ENCODE data around the gene SPEM3. TPM values are rescaled to one million over a fixed set of nuclear protein-coding genes. Genes with fewer than 3 reads are reported as not detected.

Gene SPEM3
- total and polyA plus RNA-seq, 8 donors, result not detected

DNA sequence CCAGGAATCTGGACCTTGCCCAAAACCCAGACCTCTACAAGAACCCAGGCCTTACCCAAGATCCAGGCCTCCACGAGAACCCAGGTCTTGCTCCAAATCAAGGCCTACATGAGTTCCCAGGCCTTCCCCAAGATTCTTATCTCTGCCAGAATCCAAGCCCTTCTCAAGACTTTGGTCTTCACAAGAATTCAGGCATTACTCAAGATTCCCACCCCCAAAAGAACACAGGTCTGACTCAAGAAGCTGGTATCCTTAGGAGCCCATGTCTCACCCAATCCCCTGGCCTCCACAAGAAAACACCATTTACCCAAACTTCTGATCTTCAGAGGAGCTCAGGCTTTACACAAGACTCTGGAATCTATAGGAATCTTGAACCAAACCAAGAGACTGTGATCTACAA, 2.6 kb downstream of the SPEM3 start:
- TF ChIP-seq, protein P1, sequence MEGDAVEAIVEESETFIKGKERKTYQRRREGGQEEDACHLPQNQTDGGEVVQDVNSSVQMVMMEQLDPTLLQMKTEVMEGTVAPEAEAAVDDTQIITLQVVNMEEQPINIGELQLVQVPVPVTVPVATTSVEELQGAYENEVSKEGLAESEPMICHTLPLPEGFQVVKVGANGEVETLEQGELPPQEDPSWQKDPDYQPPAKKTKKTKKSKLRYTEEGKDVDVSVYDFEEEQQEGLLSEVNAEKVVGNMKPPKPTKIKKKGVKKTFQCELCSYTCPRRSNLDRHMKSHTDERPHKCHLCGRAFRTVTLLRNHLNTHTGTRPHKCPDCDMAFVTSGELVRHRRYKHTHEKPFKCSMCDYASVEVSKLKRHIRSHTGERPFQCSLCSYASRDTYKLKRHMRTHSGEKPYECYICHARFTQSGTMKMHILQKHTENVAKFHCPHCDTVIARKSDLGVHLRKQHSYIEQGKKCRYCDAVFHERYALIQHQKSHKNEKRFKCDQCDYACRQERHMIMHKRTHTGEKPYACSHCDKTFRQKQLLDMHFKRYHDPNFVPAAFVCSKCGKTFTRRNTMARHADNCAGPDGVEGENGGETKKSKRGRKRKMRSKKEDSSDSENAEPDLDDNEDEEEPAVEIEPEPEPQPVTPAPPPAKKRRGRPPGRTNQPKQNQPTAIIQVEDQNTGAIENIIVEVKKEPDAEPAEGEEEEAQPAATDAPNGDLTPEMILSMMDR (IDR thresholded peaks at IDR 0.05), result no peak
- Histone ChIP-seq H3K36me3 (no peaks in the 10 kb centered on the region), H3K4me3 (no peak overlapping the region), H3K4me1 (peaks cover 0 to under 1% (median 0%) of the 10 kb centered on the region in 3 donors), H3K9me3 (no peaks in the 10 kb centered on the region), H3K27ac (no peak overlapping the region), H3K27me3 (no peaks in the 10 kb centered on the region)
- no peak for DNase-seq
- FAIRE-seq, result no peak
- WGBS, 2 donors, result 84 to 94% methylated on average over 1 of the region's 1 CpG
- ATAC-seq, result no peak
- intact Hi-C loops (cut with DNase I), result loop anchor here in 2 of 3 donors (10.0 kb wide), 1 partner anchor 76 kb away; the partner anchor contains the start of genes KCTD11 (in 2 of the 2) and TMEM95 (in 2 of the 2)

DNA sequence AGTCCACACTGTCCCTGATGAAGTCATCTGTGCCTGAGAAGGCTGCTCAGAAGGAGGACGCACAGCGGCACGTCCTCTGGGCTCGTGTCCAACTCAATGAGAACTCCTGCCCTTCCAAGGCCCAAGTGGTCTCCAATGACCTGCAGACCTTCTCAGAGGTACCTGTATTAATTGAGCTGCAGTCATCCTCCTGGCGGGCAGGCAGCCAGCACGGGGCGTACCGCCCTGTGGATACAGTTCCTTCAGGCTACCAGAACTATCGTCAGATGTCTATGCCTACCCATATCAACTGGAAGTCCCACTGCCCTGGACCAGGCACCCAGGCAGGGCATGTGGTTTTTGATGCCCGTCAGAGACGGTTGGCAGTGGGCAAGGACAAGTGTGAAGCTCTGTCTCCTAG, 3.6 kb downstream of the SPEM3 start:
- Histone ChIP-seq H3K9me3 (no peaks in the 10 kb centered on the region), H3K4me1 (peaks cover 0 to 6% (median 2%) of the 10 kb centered on the region in 3 donors), H3K27me3 (no peaks in the 10 kb centered on the region), H3K27ac (no peak overlapping the region), H3K4me3 (no peak overlapping the region), H3K36me3 (no peaks in the 10 kb centered on the region)
- intact Hi-C loops (cut with DNase I), result loop anchor here in 2 of 3 donors (10.0 kb wide), 1 partner anchor 77 kb away; the partner anchor contains the start of genes KCTD11 (in 2 of the 2) and TMEM95 (in 2 of the 2)
- DNase-seq, result peak in 1 of 6 donors; percentile 42
- 84 to 89% methylated on average over 11 of the region's 11 CpGs for WGBS, 2 donors
- TF ChIP-seq, protein P1 (IDR thresholded peaks at IDR 0.05), result no peak
- FAIRE-seq, result no peak
- ATAC-seq, result no peak

DNA sequence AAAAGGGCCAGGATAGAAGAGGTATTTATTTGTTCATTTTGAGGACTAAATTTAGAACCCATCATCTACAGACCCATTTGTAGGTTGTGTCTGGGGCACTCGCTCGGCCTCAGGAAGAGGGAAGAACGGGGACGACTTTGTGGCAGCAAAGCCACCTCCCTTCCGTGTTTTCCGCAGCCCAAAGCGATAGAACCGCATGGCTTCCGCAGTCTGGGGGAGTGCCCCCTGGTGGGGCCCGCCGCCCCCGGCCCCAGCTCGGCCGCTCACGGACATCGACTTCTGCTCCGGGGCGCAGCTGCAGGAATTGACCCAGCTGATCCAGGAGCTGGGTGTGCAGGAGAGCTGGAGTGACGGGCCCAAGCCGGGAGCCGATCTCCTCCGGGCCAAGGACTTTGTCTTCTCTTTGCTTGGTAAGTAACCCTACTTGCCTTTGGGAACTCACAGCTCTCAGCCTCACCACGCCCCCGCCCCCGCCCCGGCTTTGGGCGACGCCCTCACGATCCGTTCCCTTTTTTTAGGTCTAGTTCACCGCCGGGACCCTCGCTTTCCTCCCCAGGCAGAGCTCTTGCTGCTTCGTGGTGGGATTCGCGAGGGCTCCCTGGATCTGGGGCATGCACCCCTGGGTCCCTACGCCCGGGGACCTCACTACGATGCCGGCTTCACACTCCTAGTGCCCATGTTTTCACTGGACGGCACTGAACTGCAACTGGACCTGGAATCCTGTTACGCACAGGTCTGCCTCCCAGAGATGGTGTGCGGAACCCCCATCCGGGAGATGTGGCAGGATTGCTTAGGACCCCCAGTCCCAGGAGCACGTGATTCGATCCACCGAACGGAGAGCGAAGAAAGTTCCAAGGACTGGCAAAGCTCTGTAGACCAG, 7.3 kb downstream of the SPEM3 start:
- H3K4me1 ChIP-seq, result peaks cover 5 to 18% (median 11%) of the 10 kb centered on the region in 3 donors
- DNase-seq, result peak; percentile 52 to 87 (median 70)
- no peak for FAIRE-seq
- no peaks in the 10 kb centered on the region for H3K27me3 ChIP-seq
- ATAC-seq, result peak; percentile 26 to 47 (median 36)
- H3K27ac ChIP-seq, result peak overlapping the region; percentile 86 to 97 (median 94)
- 5% methylated on average over 49 of the region's 49 CpGs for WGBS, 2 donors
- H3K9me3 ChIP-seq, result no peaks in the 10 kb centered on the region
- no peaks in the 10 kb centered on the region for H3K36me3 ChIP-seq
- intact Hi-C loops (cut with DNase I), result loop anchor here in 2 of 3 donors (10.0 kb wide), 1 partner anchor 81 kb away; the partner anchor contains the start of genes KCTD11 (in 2 of the 2) and TMEM95 (in 2 of the 2)
- TF ChIP-seq, protein P1 (IDR thresholded peaks at IDR 0.05), result no peak
- H3K4me3 ChIP-seq, result peak overlapping the region; percentile 36 to 70 (median 46)

DNA sequence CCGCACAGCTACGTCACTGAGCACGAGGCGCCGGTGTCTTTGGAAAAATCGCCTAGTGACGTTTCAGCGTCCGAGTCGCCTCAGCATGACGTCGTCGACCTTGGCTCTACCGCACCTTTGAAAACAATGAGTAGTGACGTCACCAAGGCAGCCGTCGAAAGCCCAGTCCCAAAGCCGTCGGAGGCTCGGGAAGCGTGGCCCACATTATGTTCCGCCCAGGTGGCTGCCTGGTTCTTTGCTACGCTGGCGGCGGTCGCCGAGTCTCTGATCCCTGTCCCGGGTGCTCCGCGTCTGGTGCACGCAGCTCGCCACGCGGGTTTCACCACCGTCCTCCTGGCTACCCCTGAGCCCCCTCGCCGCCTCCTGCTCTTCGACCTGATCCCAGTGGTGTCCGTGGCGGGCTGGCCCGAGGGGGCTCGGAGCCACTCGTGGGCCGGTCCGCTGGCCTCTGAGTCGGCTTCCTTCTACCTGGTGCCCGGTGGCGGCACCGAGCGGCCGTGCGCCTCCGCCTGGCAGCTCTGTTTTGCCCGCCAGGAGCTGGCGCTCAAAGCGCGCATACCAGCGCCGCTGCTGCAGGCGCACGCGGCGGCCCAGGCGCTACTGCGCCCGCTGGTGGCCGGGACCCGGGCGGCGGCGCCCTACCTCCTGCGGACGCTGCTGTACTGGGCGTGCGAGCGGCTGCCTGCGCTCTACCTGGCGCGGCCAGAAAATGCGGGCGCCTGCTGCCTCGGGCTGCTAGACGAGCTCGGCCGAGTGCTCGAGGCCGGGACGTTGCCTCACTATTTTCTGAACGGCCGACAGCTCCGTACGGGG, 8.1 kb downstream of the SPEM3 start:
- intact Hi-C loops (cut with DNase I), result loop anchor here in 2 of 3 donors (10.0 kb wide), 1 partner anchor 82 kb away; the partner anchor contains the start of genes KCTD11 (in 2 of the 2) and TMEM95 (in 2 of the 2)
- H3K9me3 ChIP-seq, result no peaks in the 10 kb centered on the region
- peak overlapping the region; percentile 16 to 70 (median 46) for H3K4me3 ChIP-seq
- FAIRE-seq (no peak), ATAC-seq (peak; percentile 75 to 83 (median 80)), DNase-seq (peak; percentile 79 to 96 (median 92))
- H3K27me3 ChIP-seq, result no peaks in the 10 kb centered on the region
- TF ChIP-seq, protein P1 (IDR thresholded peaks at IDR 0.05), result peak; percentile 68 to 91 (median 86)
- no peaks in the 10 kb centered on the region for H3K36me3 ChIP-seq
- WGBS, 2 donors, result 2 to 3% methylated on average over 80 to 92 of the region's 92 CpGs
- peak overlapping the region; percentile 86 to 97 (median 94) for H3K27ac ChIP-seq
- peaks cover 5 to 18% (median 11%) of the 10 kb centered on the region in 3 donors for H3K4me1 ChIP-seq
